Stimulated activated CD8-positive, alpha-beta memory T cell treated with anti-CD3 and anti-CD28 coated beads, Interleukin-7, amount 100 ng/mL, for 1 hour (primary cell): ENCODE data around the gene FURIN.
A peak's percentile ranks its signal among the peaks of the same experiment; 100 is the strongest.
"Not testable (repeated sequence)": the region's sequence is repeated elsewhere in the genome, so short reads cannot be mapped to it uniquely, and the experiment has no call there.

Experiments
- DNase-seq, 2 donors: peaks; one replicate each; pipeline ENCODE4 v3.0.0-alpha.2; 2020; ENCODE audit warnings: low read depth in 2 of 2

The FURIN gene

GRCh38 chr15:90902040-90902839, 33.9 kb downstream of the FURIN start:
- DNase-seq = peak; percentile 28 to 47

GRCh38 chr15:90902840-90903732, 34.7 kb downstream of the FURIN start, which contains the start of gene MAN2A2:
Gene MAN2A2, plus strand, starts transcription at chr15:90903302. Its CDS starts 906 bp downstream, at chr15:90904208.
- DNase-seq = peak; percentile 33 to 45

- no peak for DNase-seq
Measured at GRCh38 chr15:90903733-90904536, 35.5 kb downstream of the FURIN start.

- no peak for DNase-seq
Measured at GRCh38 chr15:90904746-90905145, 36.4 kb downstream of the FURIN start.

GRCh38 chr15:90905306-90906180, 37.2 kb downstream of the FURIN start:
- DNase-seq = no peak

- DNase-seq = no peak
Measured at GRCh38 chr15:90906181-90906849, 37.9 kb downstream of the FURIN start.

GRCh38 chr15:90907051-90907660, 38.8 kb downstream of the FURIN start:
- DNase-seq = no peak

- no peak for DNase-seq
Measured at GRCh38 chr15:90907838-90908507, 39.6 kb downstream of the FURIN start.

GRCh38 chr15:90909449-90909848, 41.1 kb downstream of the FURIN start:
- DNase-seq = not testable (repeated sequence)

- no peak for DNase-seq
Measured at GRCh38 chr15:90909976-90910375, 41.6 kb downstream of the FURIN start.

GRCh38 chr15:90910441-90911301, 42.3 kb downstream of the FURIN start:
- no peak for DNase-seq

- DNase-seq = no peak
Measured at GRCh38 chr15:90911302-90911623, 42.9 kb downstream of the FURIN start.

- no peak for DNase-seq
Measured at GRCh38 chr15:90911906-90912769, 43.8 kb downstream of the FURIN start.

GRCh38 chr15:90912770-90913075, 44.3 kb downstream of the FURIN start:
- no peak for DNase-seq

GRCh38 chr15:90913398-90913944, 45.1 kb downstream of the FURIN start:
- no peak for DNase-seq

- DNase-seq = no peak
Measured at GRCh38 chr15:90914305-90915080, 46.1 kb downstream of the FURIN start.
